ENCODE results near the gene SPATS2.

Gene SPATS2

GRCh38 chr12:49478949-49479664 is 111.8 kb downstream of the SPATS2 start:
- DNase-seq (ENCODE audit: extremely low spot score): no peak
- POLR2A ChIA-PET: no interaction called here
- CTCF ChIA-PET: no interaction called here
- TF ChIP-seq HDGF (IDR thresholded peaks at IDR 0.05; ENCODE audit: borderline replicate concordance) (no peak), BHLHE40 (IDR thresholded peaks at IDR 0.05; ENCODE audit: borderline replicate concordance) (no peak), PKNOX1 (IDR thresholded peaks at IDR 0.05) (no peak), ARNT (IDR thresholded peaks at IDR 0.05) (no peak), SP1 (IDR thresholded peaks at IDR 0.05) (no peak), FOXA1 (IDR thresholded peaks at IDR 0.05) (no peak), FOXM1 (IDR thresholded peaks at IDR 0.05; ENCODE audit: borderline replicate concordance) (no peak), L3MBTL2 (conservative IDR thresholded peaks at IDR 0.05) (no peak), ELF4 (IDR thresholded peaks at IDR 0.05) (no peak), TARDBP (IDR thresholded peaks at IDR 0.05) (no peak), ZNF384 (IDR thresholded peaks at IDR 0.05) (no peak), SUZ12 (IDR thresholded peaks at IDR 0.05) (no peak), LEF1 (IDR thresholded peaks at IDR 0.05; ENCODE audit: borderline replicate concordance) (no peak), NFRKB (IDR thresholded peaks at IDR 0.05) (no peak)

- ChIA-PET POLR2A (interaction anchor here (1.1 kb wide), 1 partner anchor 115 kb away, joined by 4 read pairs; the partner anchor contains the start of gene SPATS2), CTCF (interaction anchor here (1.6 kb wide), 1 partner anchor 31 kb away, joined by 9 read pairs; no protein-coding TSS in a partner anchor)
- DNase-seq (ENCODE audit: extremely low spot score): no peak
- TF ChIP-seq BHLHE40 (IDR thresholded peaks at IDR 0.05; ENCODE audit: borderline replicate concordance): no peak
- no peak for TF ChIP-seq ARNT (IDR thresholded peaks at IDR 0.05)
- TF ChIP-seq SUZ12 (IDR thresholded peaks at IDR 0.05): no peak
- TF ChIP-seq SP1 (IDR thresholded peaks at IDR 0.05): no peak
- TF ChIP-seq LEF1 (IDR thresholded peaks at IDR 0.05; ENCODE audit: borderline replicate concordance): no peak
- no peak for TF ChIP-seq ELF4 (IDR thresholded peaks at IDR 0.05)
- TF ChIP-seq L3MBTL2 (conservative IDR thresholded peaks at IDR 0.05): no peak
- no peak for TF ChIP-seq TARDBP (IDR thresholded peaks at IDR 0.05)
- no peak for TF ChIP-seq PKNOX1 (IDR thresholded peaks at IDR 0.05)
- no peak for TF ChIP-seq ZNF384 (IDR thresholded peaks at IDR 0.05)
- no peak for TF ChIP-seq FOXM1 (IDR thresholded peaks at IDR 0.05; ENCODE audit: borderline replicate concordance)
- TF ChIP-seq FOXA1 (IDR thresholded peaks at IDR 0.05): no peak
- TF ChIP-seq FOXK2 (IDR thresholded peaks at IDR 0.05): no peak
- TF ChIP-seq NFRKB (IDR thresholded peaks at IDR 0.05): no peak
- no peak for TF ChIP-seq HDGF (IDR thresholded peaks at IDR 0.05; ENCODE audit: borderline replicate concordance)
- no peak for TF ChIP-seq CTBP1 (IDR thresholded peaks at IDR 0.05; ENCODE audit: borderline replicate concordance)
Measured at GRCh38 chr12:49482095-49483051, 115.1 kb downstream of the SPATS2 start.

GRCh38 chr12:49483619-49484018 is 116.4 kb downstream of the SPATS2 start:
- no peak for DNase-seq (ENCODE audit: extremely low spot score)
- ChIA-PET POLR2A (interaction anchor here (1.9 kb wide), 1 partner anchor 117 kb away, joined by 7 read pairs; the partner anchor contains the start of gene SPATS2), CTCF (interaction anchor here (0.6 kb wide), 1 partner anchor 9 kb away, joined by 4 read pairs; no protein-coding TSS in a partner anchor)
- TF ChIP-seq ELF4 (IDR thresholded peaks at IDR 0.05): no peak
- no peak for TF ChIP-seq FOXM1 (IDR thresholded peaks at IDR 0.05; ENCODE audit: borderline replicate concordance)
- no peak for TF ChIP-seq CTBP1 (IDR thresholded peaks at IDR 0.05; ENCODE audit: borderline replicate concordance)
- TF ChIP-seq L3MBTL2 (conservative IDR thresholded peaks at IDR 0.05): no peak
- no peak for TF ChIP-seq HDGF (IDR thresholded peaks at IDR 0.05; ENCODE audit: borderline replicate concordance)
- TF ChIP-seq FOXA1 (IDR thresholded peaks at IDR 0.05): no peak
- no peak for TF ChIP-seq FOXK2 (IDR thresholded peaks at IDR 0.05)
- no peak for TF ChIP-seq ZNF384 (IDR thresholded peaks at IDR 0.05)
- TF ChIP-seq TARDBP (IDR thresholded peaks at IDR 0.05): no peak
- no peak for TF ChIP-seq SUZ12 (IDR thresholded peaks at IDR 0.05)
- no peak for TF ChIP-seq ARNT (IDR thresholded peaks at IDR 0.05)
- no peak for TF ChIP-seq NFRKB (IDR thresholded peaks at IDR 0.05)
- TF ChIP-seq SP1 (IDR thresholded peaks at IDR 0.05): no peak
- TF ChIP-seq PKNOX1 (IDR thresholded peaks at IDR 0.05): no peak
- TF ChIP-seq LEF1 (IDR thresholded peaks at IDR 0.05; ENCODE audit: borderline replicate concordance): no peak
- no peak for TF ChIP-seq BHLHE40 (IDR thresholded peaks at IDR 0.05; ENCODE audit: borderline replicate concordance)

- no peak for TF ChIP-seq LEF1 (IDR thresholded peaks at IDR 0.05; ENCODE audit: borderline replicate concordance)
- TF ChIP-seq BHLHE40 (IDR thresholded peaks at IDR 0.05; ENCODE audit: borderline replicate concordance): no peak
- no peak for TF ChIP-seq ZNF384 (IDR thresholded peaks at IDR 0.05)
- TF ChIP-seq ARNT (IDR thresholded peaks at IDR 0.05): no peak
- no peak for TF ChIP-seq FOXK2 (IDR thresholded peaks at IDR 0.05)
- no peak for TF ChIP-seq HDGF (IDR thresholded peaks at IDR 0.05; ENCODE audit: borderline replicate concordance)
- no peak for TF ChIP-seq FOXM1 (IDR thresholded peaks at IDR 0.05; ENCODE audit: borderline replicate concordance)
- TF ChIP-seq CTBP1 (IDR thresholded peaks at IDR 0.05; ENCODE audit: borderline replicate concordance): no peak
- TF ChIP-seq SUZ12 (IDR thresholded peaks at IDR 0.05): no peak
- no peak for TF ChIP-seq TARDBP (IDR thresholded peaks at IDR 0.05)
- no peak for TF ChIP-seq SP1 (IDR thresholded peaks at IDR 0.05)
- no peak for TF ChIP-seq ELF4 (IDR thresholded peaks at IDR 0.05)
- TF ChIP-seq FOXA1 (IDR thresholded peaks at IDR 0.05): no peak
- no peak for TF ChIP-seq PKNOX1 (IDR thresholded peaks at IDR 0.05)
- TF ChIP-seq NFRKB (IDR thresholded peaks at IDR 0.05): no peak
- TF ChIP-seq L3MBTL2 (conservative IDR thresholded peaks at IDR 0.05): no peak
- no peak for DNase-seq (ENCODE audit: extremely low spot score)
- ChIA-PET POLR2A (interaction anchor here (1.7 kb wide), 1 partner anchor 121 kb away, joined by 8 read pairs; the partner anchor contains the start of gene SPATS2), CTCF (interaction anchor here (0.6 kb wide), 1 partner anchor 145 kb away, joined by 3 read pairs; no protein-coding TSS in a partner anchor)
Measured at GRCh38 chr12:49487605-49488004, 120.3 kb downstream of the SPATS2 start.

Data from HEK293T (cell line).